Measurements from ENCODE around the gene SLC22A23. TPM values are rescaled to one million over a fixed set of nuclear protein-coding genes. Genes with fewer than 3 reads are reported as not detected.

Gene SLC22A23
- total and polyA plus RNA-seq, 2 donors (not counting 1 experiment from before 2014, with no cell fraction given): 0.18 to 1.4 TPM

- no peak overlapping the region for H2AFZ ChIP-seq (ENCODE audit: insufficient read depth, low read depth, low read length, poor library complexity, severe bottlenecking)
- ChIA-PET CTCF (no interaction called here), POLR2A (no interaction called here)
- peaks cover 5% of the 10 kb centered on the region for H3K9me3 Mint-ChIP-seq (ENCODE audit: insufficient read depth)
- peaks cover 0 to 14% (median 0%) of the 10 kb centered on the region in 4 experiments for H3K27me3 ChIP-seq (replicated peaks in 1 of 4; ENCODE audit: control extremely low read depth in 1 of 4, control insufficient read depth in 3 of 4, insufficient read depth in 4 of 4, low read length in 3 of 4)
- H3K4me1 ChIP-seq (ENCODE audit: control insufficient read depth in 2 of 2, insufficient read depth in 2 of 2, low read length in 2 of 2): no peaks in the 10 kb centered on the region
- no peaks in the 10 kb centered on the region for H3K36me3 ChIP-seq (replicated peaks in 1 of 2; ENCODE audit: control extremely low read depth in 1 of 2, control insufficient read depth in 1 of 2, extremely low read depth in 1 of 2, insufficient read depth in 2 of 2, low read length in 1 of 2)
- no peaks in the 10 kb centered on the region for H4K20me1 ChIP-seq (ENCODE audit: control insufficient read depth, insufficient read depth, low read length, poor library complexity, severe bottlenecking)
- no peak overlapping the region for H3K4me2 ChIP-seq (replicated peaks; ENCODE audit: low read depth, low read length, poor library complexity, severe bottlenecking)
- H3K9me3 ChIP-seq (ENCODE audit: control extremely low read depth in 1 of 3, control insufficient read depth in 2 of 3, insufficient read depth in 1 of 3, low read length in 2 of 3): peaks cover 0 to 15% (median 0%) of the 10 kb centered on the region in 3 donors
- H3K4me3 Mint-ChIP-seq: no peak overlapping the region
- no peaks in the 10 kb centered on the region for H3K4me1 Mint-ChIP-seq
- ATAC-seq (ENCODE audit: low read depth) (no peak), DNase-seq (no peak)
- intact Hi-C loops (cut with micrococcal nuclease): no loop called here
- no peak overlapping the region for H3K9ac ChIP-seq (ENCODE audit: low read length)
- H3K79me2 ChIP-seq (ENCODE audit: control insufficient read depth, insufficient read depth, low read length): no peaks in the 10 kb centered on the region
- no peak overlapping the region for H3K27ac Mint-ChIP-seq
- 100% methylated on average over 1 of the region's 3 CpGs for WGBS (ENCODE audit: insufficient coverage)
- no peak overlapping the region for H3K4me3 ChIP-seq (ENCODE audit: control extremely low read depth in 1 of 5, extremely low read depth in 1 of 5, insufficient read depth in 1 of 5, low read depth in 2 of 5, low read length in 4 of 5)
- no peak overlapping the region for H3K27ac ChIP-seq (ENCODE audit: low read length in 2 of 2)
- H3K27me3 Mint-ChIP-seq: peaks cover 48% of the 10 kb centered on the region
- TF ChIP-seq EZH2 (IDR thresholded peaks at IDR 0.05; ENCODE audit: borderline replicate concordance, insufficient read depth, low read depth, low read length, poor library complexity, severe bottlenecking): no peak
- TF ChIP-seq CTCF (IDR thresholded peaks at IDR 0.05): no peak
These were observed 151.0 kb downstream of the SLC22A23 start for GRCh38 chr6:3305831-3306230.

DNA sequence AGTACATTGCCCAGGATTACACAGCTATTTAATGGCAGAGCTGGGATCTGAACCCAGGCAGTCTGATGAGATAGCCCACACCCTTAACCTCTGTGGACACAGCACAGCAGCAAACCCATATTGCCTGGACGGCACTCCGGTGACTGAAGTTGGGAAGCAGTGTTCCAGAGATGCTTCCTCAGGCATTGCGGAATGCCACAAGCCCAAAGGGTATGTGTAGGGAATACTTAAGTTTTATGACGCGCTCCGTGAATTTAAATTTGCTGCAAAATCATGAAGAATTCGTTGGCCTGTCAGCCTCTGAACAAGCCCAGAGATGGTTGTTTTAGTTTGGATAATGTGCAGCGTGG is 151.7 kb downstream of the SLC22A23 start:
- WGBS (ENCODE audit: insufficient coverage): 98% methylated on average over 7 of the region's 8 CpGs
- CTCF ChIA-PET: no interaction called here
- no peak for DNase-seq

More for the DNA sequence above, 151.7 kb downstream of the SLC22A23 start:
- H3K4me3 Mint-ChIP-seq: no peak overlapping the region
- Histone ChIP-seq H3K79me2 (ENCODE audit: control insufficient read depth, insufficient read depth, low read length) (no peaks in the 10 kb centered on the region), H3K36me3 (replicated peaks in 1 of 2; ENCODE audit: control extremely low read depth in 1 of 2, control insufficient read depth in 1 of 2, extremely low read depth in 1 of 2, insufficient read depth in 2 of 2, low read length in 1 of 2) (no peaks in the 10 kb centered on the region), H2AFZ (ENCODE audit: insufficient read depth, low read depth, low read length, poor library complexity, severe bottlenecking) (no peak overlapping the region), H3K9ac (ENCODE audit: low read length) (no peak overlapping the region), H3K9me3 (ENCODE audit: control extremely low read depth in 1 of 3, control insufficient read depth in 2 of 3, insufficient read depth in 1 of 3, low read length in 2 of 3) (peaks cover 0 to 15% (median 0%) of the 10 kb centered on the region in 3 donors), H3K4me1 (ENCODE audit: control insufficient read depth in 2 of 2, insufficient read depth in 2 of 2, low read length in 2 of 2) (no peaks in the 10 kb centered on the region), H3K27ac (ENCODE audit: low read length in 2 of 2) (no peak overlapping the region), H3K27me3 (replicated peaks in 1 of 4; ENCODE audit: control extremely low read depth in 1 of 4, control insufficient read depth in 3 of 4, insufficient read depth in 4 of 4, low read length in 3 of 4) (peaks cover 0 to 14% (median 0%) of the 10 kb centered on the region in 4 experiments), H4K20me1 (ENCODE audit: control insufficient read depth, insufficient read depth, low read length, poor library complexity, severe bottlenecking) (no peaks in the 10 kb centered on the region), H3K4me2 (replicated peaks; ENCODE audit: low read depth, low read length, poor library complexity, severe bottlenecking) (no peak overlapping the region), H3K4me3 (ENCODE audit: control extremely low read depth in 1 of 5, extremely low read depth in 1 of 5, insufficient read depth in 1 of 5, low read depth in 2 of 5, low read length in 4 of 5) (no peak overlapping the region)
- no peak for TF ChIP-seq EZH2 (IDR thresholded peaks at IDR 0.05; ENCODE audit: borderline replicate concordance, insufficient read depth, low read depth, low read length, poor library complexity, severe bottlenecking)
- no peak for TF ChIP-seq CTCF (IDR thresholded peaks at IDR 0.05)
- POLR2A ChIA-PET: no interaction called here
- H3K4me1 Mint-ChIP-seq: no peaks in the 10 kb centered on the region
- intact Hi-C loops (cut with micrococcal nuclease): no loop called here
- H3K9me3 Mint-ChIP-seq (ENCODE audit: insufficient read depth): peaks cover 5% of the 10 kb centered on the region
- H3K27ac Mint-ChIP-seq: no peak overlapping the region
- H3K27me3 Mint-ChIP-seq: peaks cover 48% of the 10 kb centered on the region
- no peak for ATAC-seq (ENCODE audit: low read depth)
